K562 (cell line): Measurements from ENCODE around the gene CHIC2. TPM values are rescaled to one million over a fixed set of nuclear protein-coding genes. Genes with fewer than 3 reads are reported as not detected.
A peak's percentile ranks its signal among the peaks of the same experiment; 100 is the strongest.

Experiments used
- BRD4 ChIP-seq: fragments of 200-600 bp; sonication (generic); IDR thresholded peaks from 2 replicates; pipeline ENCODE4 v1.6.1; 2017; ENCODE audit warnings: inconsistent platforms
- CBFA2T3 ChIP-seq: fragments of 450-650 bp; IDR thresholded peaks from 2 replicates; pipeline ENCODE4 v1.6.1; 2017
- EP300 ChIP-seq: IDR thresholded peaks from 2 replicates; pipeline ENCODE4 v1.6.1; 2012; ENCODE audit warnings: low read length, improper control_type of control experiment
- HDAC2 ChIP-seq: fragments of 450-650 bp; IDR thresholded peaks from 2 replicates; pipeline ENCODE4 v1.6.1; 2016; ENCODE audit warnings: mild to moderate bottlenecking
- HNRNPH1 ChIP-seq: fragments of 200-400 bp; formaldehyde crosslinking; optimal IDR thresholded peaks from 2 replicates; pipeline ENCODE3; 2017; ENCODE audit warnings: low read depth, mild to moderate bottlenecking, low read length, moderate library complexity
- KAT8 ChIP-seq: fragments of 450-650 bp; IDR thresholded peaks from 2 replicates; pipeline ENCODE4 v1.6.1; 2016; ENCODE audit warnings: low read depth, mild to moderate bottlenecking
- KLF1 ChIP-seq: fragments of 450-650 bp; IDR thresholded peaks from 2 replicates; pipeline ENCODE4 v1.6.1; 2016; ENCODE audit warnings: missing genetic modification characterization, missing compliant biosample characterization
- PHF21A ChIP-seq: fragments of 450-650 bp; IDR thresholded peaks from 2 replicates; pipeline ENCODE4 v1.6.1; 2017; ENCODE audit warnings: low read depth, borderline replicate concordance
- POU5F1 ChIP-seq: fragments of 150-350 bp; IDR thresholded peaks from 2 replicates; pipeline ENCODE4 v1.6.1; 2014; ENCODE audit warnings: borderline replicate concordance, low read length, low read depth, mild to moderate bottlenecking; ENCODE audit not compliant: partially characterized antibody
- TAF7 ChIP-seq: fragments of 450-650 bp; IDR thresholded peaks from 2 replicates; pipeline ENCODE4 v1.6.1; 2016; ENCODE audit warnings: missing genetic modification characterization, missing compliant biosample characterization
- TARDBP ChIP-seq: fragments of 450-650 bp; IDR thresholded peaks from 2 replicates; pipeline ENCODE4 v1.6.1; 2016
- TRIM28 ChIP-seq: fragments of 450-650 bp; IDR thresholded peaks from 2 replicates; pipeline ENCODE4 v1.6.1; 2017
- ZNF324 ChIP-seq: fragments of 250-450 bp; sonication (Bioruptor Pico); IDR thresholded peaks from 2 replicates; pipeline ENCODE4 v1.4.0; 2020; ENCODE audit warnings: mild to moderate bottlenecking
- ZNF717 ChIP-seq: fragments of 250-450 bp; sonication (Bioruptor Pico); IDR thresholded peaks from 2 replicates; pipeline ENCODE4 v1.5.0; 2021
- polyA plus RNA-seq, 8 experiments: library from polyadenylated mRNA; depleted of rRNA in 4 of 8; stranded (reverse) in 5 of 8; unstranded in 3 of 8; fragments of >200 nt; fragmentation: Nextera tagmentation in 2 of 8; fragmentation: Illumina TruSeq in 1 of 8; extraction: Ambion mirVana in 2 of 8; extraction: Trizol in 1 of 8; gene quantifications; 2 replicates each; pipeline versions ENCODE4 v1.2.1 to v1.2.3, GENCODE V29; 2011 to 2014; ENCODE audit warnings: inconsistent platforms in 1 of 8, missing spikeins in 1 of 8
- total RNA-seq, 7 experiments: library from RNA; depleted of rRNA in 6 of 7; stranded (reverse); fragments of >200 nt in 6 of 7; fragmentation: Illumina TruSeq in 2 of 7; extraction: Trizol in 2 of 7; gene quantifications; 2 replicates each; pipeline versions ENCODE4 v1.2.1 to v1.2.3, GENCODE V29; 2011 to 2021; ENCODE audit warnings: low replicate concordance in 1 of 7
- TF ChIP-seq, protein P1 (sequence below): fragments of 200-600 bp; sonication (generic); IDR thresholded peaks from one replicate; pipeline ENCODE4 v1.6.1; 2012; ENCODE audit warnings: mild to moderate bottlenecking, low read depth, low read length, inconsistent platforms
- TF ChIP-seq, protein P2 (sequence below): sonication (generic); formaldehyde crosslinking; IDR thresholded peaks from 2 replicates; pipeline ENCODE4 v1.8.0; 2022; ENCODE audit warnings: mild to moderate bottlenecking, low read depth, missing genetic modification reagents

The CHIC2 gene
- total and polyA plus RNA-seq, 9 of the 15 experiments (the other 6 are each of a cell fraction or from before 2014, with no cell fraction given): 0.89 to 25.1 (median 12.1) TPM

DNA sequence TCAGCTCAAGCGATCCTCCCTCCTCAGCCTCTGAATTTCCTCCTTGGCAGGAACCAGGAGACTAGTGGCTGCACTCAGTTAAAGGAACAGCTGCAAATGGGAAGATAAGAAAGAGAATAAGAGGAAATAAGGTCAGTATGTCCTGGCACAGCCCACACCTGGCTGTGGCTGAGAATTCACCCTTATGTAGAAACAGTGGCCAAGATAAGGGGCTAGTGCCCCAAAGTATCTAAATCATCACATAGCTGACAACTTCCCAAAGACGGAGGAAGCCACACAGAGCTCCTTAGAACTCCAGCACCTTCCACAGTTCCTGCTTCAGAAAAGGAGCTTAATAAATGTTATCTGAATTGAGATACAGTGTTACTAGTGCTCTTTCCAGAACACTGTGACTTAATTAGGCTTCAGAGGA is 2.3 kb upstream of the CHIC2 start (continued):
- TF ChIP-seq, protein P1, sequence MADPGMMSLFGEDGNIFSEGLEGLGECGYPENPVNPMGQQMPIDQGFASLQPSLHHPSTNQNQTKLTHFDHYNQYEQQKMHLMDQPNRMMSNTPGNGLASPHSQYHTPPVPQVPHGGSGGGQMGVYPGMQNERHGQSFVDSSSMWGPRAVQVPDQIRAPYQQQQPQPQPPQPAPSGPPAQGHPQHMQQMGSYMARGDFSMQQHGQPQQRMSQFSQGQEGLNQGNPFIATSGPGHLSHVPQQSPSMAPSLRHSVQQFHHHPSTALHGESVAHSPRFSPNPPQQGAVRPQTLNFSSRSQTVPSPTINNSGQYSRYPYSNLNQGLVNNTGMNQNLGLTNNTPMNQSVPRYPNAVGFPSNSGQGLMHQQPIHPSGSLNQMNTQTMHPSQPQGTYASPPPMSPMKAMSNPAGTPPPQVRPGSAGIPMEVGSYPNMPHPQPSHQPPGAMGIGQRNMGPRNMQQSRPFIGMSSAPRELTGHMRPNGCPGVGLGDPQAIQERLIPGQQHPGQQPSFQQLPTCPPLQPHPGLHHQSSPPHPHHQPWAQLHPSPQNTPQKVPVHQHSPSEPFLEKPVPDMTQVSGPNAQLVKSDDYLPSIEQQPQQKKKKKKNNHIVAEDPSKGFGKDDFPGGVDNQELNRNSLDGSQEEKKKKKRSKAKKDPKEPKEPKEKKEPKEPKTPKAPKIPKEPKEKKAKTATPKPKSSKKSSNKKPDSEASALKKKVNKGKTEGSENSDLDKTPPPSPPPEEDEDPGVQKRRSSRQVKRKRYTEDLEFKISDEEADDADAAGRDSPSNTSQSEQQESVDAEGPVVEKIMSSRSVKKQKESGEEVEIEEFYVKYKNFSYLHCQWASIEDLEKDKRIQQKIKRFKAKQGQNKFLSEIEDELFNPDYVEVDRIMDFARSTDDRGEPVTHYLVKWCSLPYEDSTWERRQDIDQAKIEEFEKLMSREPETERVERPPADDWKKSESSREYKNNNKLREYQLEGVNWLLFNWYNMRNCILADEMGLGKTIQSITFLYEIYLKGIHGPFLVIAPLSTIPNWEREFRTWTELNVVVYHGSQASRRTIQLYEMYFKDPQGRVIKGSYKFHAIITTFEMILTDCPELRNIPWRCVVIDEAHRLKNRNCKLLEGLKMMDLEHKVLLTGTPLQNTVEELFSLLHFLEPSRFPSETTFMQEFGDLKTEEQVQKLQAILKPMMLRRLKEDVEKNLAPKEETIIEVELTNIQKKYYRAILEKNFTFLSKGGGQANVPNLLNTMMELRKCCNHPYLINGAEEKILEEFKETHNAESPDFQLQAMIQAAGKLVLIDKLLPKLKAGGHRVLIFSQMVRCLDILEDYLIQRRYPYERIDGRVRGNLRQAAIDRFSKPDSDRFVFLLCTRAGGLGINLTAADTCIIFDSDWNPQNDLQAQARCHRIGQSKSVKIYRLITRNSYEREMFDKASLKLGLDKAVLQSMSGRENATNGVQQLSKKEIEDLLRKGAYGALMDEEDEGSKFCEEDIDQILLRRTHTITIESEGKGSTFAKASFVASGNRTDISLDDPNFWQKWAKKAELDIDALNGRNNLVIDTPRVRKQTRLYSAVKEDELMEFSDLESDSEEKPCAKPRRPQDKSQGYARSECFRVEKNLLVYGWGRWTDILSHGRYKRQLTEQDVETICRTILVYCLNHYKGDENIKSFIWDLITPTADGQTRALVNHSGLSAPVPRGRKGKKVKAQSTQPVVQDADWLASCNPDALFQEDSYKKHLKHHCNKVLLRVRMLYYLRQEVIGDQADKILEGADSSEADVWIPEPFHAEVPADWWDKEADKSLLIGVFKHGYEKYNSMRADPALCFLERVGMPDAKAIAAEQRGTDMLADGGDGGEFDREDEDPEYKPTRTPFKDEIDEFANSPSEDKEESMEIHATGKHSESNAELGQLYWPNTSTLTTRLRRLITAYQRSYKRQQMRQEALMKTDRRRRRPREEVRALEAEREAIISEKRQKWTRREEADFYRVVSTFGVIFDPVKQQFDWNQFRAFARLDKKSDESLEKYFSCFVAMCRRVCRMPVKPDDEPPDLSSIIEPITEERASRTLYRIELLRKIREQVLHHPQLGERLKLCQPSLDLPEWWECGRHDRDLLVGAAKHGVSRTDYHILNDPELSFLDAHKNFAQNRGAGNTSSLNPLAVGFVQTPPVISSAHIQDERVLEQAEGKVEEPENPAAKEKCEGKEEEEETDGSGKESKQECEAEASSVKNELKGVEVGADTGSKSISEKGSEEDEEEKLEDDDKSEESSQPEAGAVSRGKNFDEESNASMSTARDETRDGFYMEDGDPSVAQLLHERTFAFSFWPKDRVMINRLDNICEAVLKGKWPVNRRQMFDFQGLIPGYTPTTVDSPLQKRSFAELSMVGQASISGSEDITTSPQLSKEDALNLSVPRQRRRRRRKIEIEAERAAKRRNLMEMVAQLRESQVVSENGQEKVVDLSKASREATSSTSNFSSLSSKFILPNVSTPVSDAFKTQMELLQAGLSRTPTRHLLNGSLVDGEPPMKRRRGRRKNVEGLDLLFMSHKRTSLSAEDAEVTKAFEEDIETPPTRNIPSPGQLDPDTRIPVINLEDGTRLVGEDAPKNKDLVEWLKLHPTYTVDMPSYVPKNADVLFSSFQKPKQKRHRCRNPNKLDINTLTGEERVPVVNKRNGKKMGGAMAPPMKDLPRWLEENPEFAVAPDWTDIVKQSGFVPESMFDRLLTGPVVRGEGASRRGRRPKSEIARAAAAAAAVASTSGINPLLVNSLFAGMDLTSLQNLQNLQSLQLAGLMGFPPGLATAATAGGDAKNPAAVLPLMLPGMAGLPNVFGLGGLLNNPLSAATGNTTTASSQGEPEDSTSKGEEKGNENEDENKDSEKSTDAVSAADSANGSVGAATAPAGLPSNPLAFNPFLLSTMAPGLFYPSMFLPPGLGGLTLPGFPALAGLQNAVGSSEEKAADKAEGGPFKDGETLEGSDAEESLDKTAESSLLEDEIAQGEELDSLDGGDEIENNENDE: no peak
- TF ChIP-seq HNRNPH1 (no peak), TAF7 (tag) (no peak), KAT8 (no peak), TARDBP (no peak), POU5F1 (no peak), PHF21A (no peak), ZNF717 (CRISPR knock-in tag) (no peak), BRD4 (no peak), HDAC2 (no peak), CBFA2T3 (peak; percentile 95), ZNF324 (CRISPR knock-in tag) (no peak), KLF1 (tag) (no peak), TRIM28 (no peak), EP300 (peak; percentile 79)
- TF ChIP-seq, protein P2, sequence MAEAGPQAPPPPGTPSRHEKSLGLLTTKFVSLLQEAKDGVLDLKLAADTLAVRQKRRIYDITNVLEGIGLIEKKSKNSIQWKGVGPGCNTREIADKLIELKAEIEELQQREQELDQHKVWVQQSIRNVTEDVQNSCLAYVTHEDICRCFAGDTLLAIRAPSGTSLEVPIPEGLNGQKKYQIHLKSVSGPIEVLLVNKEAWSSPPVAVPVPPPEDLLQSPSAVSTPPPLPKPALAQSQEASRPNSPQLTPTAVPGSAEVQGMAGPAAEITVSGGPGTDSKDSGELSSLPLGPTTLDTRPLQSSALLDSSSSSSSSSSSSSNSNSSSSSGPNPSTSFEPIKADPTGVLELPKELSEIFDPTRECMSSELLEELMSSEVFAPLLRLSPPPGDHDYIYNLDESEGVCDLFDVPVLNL (CRISPR knock-in tag): no peak
